GM10266 (cell line): ENCODE results near the gene DENND4A.

Source experiments
- DNase-seq: peaks from one replicate; pipeline ENCODE4 v3.0.0; 2012; ENCODE audit errors: extremely low spot score
- TF ChIP-seq, protein P1 (sequence below): IDR thresholded peaks from 2 replicates; pipeline ENCODE4 v1.5.1; 2012; ENCODE audit warnings: mild to moderate bottlenecking, low read depth; ENCODE audit not compliant: control insufficient read depth, insufficient read depth; ENCODE audit errors: missing control alignments

The DENND4A gene

DNA sequence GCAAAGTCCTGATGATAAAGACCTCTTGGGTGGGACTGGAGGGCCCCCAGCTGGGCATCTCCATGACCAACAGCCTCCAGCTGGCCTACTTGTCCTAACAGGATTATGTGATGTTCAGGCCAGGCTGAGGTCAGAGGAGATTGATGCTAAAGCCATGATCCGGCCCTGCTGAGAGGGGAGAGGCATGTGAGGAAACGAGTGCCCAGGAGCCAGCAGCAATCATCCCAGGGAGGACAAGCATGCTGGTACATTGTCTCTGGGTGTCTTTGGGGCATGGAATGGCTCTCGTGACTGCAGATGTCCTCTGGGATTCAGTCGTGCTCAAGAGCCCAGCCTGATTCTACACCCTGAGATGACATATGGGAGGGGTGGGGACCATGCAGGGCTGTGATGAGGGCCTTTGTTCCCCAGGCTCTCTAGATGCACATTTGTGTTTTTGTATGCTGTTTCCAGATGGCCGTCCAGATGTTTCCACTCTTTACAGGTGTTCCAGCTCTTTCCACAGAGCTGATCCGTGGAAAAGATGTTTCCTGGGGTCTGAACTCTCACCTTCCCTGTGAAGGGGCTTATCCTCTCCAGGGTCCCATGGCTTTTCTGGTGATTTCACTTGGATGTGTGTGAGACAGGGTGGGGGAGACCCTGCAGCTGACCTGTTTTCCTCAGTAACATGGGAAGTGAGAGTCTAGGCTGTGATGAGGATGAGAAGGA is 150.2 kb downstream of the DENND4A start:
- TF ChIP-seq, protein P1, sequence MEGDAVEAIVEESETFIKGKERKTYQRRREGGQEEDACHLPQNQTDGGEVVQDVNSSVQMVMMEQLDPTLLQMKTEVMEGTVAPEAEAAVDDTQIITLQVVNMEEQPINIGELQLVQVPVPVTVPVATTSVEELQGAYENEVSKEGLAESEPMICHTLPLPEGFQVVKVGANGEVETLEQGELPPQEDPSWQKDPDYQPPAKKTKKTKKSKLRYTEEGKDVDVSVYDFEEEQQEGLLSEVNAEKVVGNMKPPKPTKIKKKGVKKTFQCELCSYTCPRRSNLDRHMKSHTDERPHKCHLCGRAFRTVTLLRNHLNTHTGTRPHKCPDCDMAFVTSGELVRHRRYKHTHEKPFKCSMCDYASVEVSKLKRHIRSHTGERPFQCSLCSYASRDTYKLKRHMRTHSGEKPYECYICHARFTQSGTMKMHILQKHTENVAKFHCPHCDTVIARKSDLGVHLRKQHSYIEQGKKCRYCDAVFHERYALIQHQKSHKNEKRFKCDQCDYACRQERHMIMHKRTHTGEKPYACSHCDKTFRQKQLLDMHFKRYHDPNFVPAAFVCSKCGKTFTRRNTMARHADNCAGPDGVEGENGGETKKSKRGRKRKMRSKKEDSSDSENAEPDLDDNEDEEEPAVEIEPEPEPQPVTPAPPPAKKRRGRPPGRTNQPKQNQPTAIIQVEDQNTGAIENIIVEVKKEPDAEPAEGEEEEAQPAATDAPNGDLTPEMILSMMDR, result no peak
- no peak for DNase-seq

DNA sequence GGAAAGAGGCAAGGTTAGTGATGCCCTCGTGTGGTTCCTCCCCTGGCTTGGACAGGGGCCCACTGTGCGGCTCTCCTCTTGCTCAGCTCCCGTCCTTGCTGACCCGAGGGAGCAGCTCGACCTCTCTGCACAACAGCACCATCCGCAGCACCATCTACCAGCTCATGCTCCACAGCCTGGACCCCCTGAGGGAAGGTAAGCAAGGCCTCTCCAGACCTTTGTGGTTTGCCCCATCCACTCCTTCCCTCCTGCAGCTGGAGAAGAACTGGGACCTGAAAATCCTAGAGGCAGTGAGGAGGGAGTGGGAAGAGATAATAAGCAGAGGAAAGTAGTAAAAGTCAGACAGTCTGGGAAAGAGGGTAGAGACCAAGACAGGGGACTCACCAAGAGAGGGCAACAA is 152.6 kb downstream of the DENND4A start:
- DNase-seq, result no peak
- TF ChIP-seq, protein P1, result no peak

GRCh38 chr15:65638681-65639089 is 153.4 kb downstream of the DENND4A start:
- DNase-seq, result peak; percentile 64
- TF ChIP-seq, protein P1, result peak; percentile 74

- TF ChIP-seq, protein P1, result no peak
- no peak for DNase-seq
These were observed 154.0 kb downstream of the DENND4A start for GRCh38 chr15:65638109-65638508.

DNA sequence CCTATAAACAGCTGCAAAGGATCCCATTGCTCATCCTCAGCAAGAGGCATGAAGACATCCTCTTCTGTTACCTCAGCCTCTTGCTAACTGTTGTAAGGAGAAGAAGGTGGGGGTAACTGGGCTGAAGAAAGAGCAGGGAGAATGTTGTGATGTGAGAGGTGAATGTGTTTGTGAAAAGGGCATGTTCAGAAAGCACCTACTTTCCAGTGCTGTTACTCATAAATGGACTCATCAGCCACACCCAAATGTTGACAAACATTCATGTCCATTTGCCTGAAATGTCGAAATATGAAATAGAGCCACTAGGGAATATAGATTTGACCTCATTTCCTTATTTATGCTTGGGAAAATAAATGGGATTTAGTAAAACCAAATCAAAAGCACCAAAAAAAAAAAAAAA is 157.7 kb downstream of the DENND4A start:
- TF ChIP-seq, protein P1, result no peak
- DNase-seq, result no peak

DNA sequence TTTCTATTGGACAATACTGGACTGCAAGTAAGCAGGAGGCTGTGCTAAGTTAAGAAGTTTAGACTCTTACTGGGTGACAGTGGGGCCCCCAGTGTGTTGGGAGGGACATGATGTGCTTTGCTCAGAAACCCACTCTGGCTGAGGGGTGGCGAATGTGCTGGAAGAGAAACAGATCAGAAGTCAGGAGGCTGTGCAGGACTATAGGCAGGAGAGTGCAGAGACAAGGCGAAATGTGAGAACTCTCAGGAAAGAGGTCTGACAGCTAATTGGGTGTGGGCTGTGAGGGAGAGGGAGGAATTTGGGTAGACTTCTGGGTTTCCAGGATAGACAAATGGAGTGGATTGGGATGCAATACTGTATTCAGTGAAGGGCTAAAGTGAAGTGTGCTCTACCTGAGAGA is 158.3 kb downstream of the DENND4A start:
- no peak for DNase-seq
- TF ChIP-seq, protein P1, result no peak

DNA sequence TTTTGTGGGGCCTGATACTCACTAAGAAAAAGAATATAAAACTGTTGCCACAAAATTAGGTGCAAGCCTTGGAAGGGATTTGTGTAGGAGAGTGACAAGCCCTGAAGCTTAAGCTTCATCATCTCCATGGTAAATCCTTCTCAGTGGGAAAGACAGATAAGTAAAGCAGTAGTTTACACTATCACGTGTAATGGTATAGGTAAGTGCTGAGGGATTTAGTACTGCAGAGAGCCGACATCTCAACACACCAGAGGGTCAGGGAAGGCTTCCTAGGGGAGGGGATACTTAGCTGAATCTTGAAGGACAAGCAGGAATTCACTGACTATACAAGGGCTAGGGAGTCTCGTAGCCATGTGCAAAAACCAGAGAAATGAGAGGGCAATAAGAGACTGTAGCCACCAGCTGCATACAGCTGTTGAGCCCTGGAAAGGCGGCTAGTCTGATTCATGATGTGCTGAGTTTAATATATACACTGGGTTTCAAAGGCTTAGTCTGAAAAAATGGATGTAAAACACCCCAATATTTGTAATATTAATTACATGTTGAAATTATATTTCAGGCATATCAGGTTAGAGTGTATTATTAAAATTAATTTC is 159.2 kb downstream of the DENND4A start:
- TF ChIP-seq, protein P1, result no peak

More for the DNA sequence above, 159.2 kb downstream of the DENND4A start:
- no peak for DNase-seq
